Hematopoietic multipotent progenitor cell treated with erythropoietin and hydrocortisone succinate and interleukin-3 and kit ligand, for 17 days (in vitro differentiated cells): ENCODE data around the gene KSR1.
A peak's percentile ranks its signal among the peaks of the same experiment; 100 is the strongest.
"Not testable (repeated sequence)": the region's sequence is repeated elsewhere in the genome, so short reads cannot be mapped to it uniquely, and the experiment has no call there.

Experiments used
- DNase-seq: peaks from one replicate; pipeline ENCODE4 v3.0.0-alpha.2; 2015; ENCODE audit warnings: low spot score

KSR1 gene

GRCh38 chr17:27455914-27456680 lies at the start of gene KSR1:
TSS of gene KSR1 (plus strand) at chr17:27456448. CDS start at chr17:27456644, 196 bp downstream.
- DNase-seq, result peak; percentile 84

GRCh38 chr17:27407916-27408864 lies 48.1 kb upstream of the KSR1 start:
- DNase-seq, result no peak

- DNase-seq, result no peak
These were observed 47.4 kb upstream of the KSR1 start for GRCh38 chr17:27408891-27409290.

- DNase-seq, result not testable (repeated sequence)
These were observed 44.1 kb upstream of the KSR1 start for GRCh38 chr17:27412158-27412557.

- DNase-seq, result no peak
These were observed 42.9 kb upstream of the KSR1 start for GRCh38 chr17:27413315-27413714.

- DNase-seq, result no peak
These were observed 42.5 kb upstream of the KSR1 start for GRCh38 chr17:27413792-27414191.

- DNase-seq, result no peak
These were observed 42.0 kb upstream of the KSR1 start for GRCh38 chr17:27414271-27414670.

GRCh38 chr17:27414694-27415093 lies 41.6 kb upstream of the KSR1 start:
- no peak for DNase-seq

GRCh38 chr17:27415120-27415795 lies 41.0 kb upstream of the KSR1 start:
- no peak for DNase-seq

GRCh38 chr17:27417596-27418365 lies 38.5 kb upstream of the KSR1 start:
- DNase-seq, result no peak

- DNase-seq, result no peak
These were observed 38.0 kb upstream of the KSR1 start for GRCh38 chr17:27418366-27418615.

- DNase-seq, result no peak
These were observed 37.1 kb upstream of the KSR1 start for GRCh38 chr17:27419156-27419555.

GRCh38 chr17:27420211-27420950 lies 35.9 kb upstream of the KSR1 start:
- DNase-seq, result no peak

- DNase-seq, result no peak
These were observed 35.1 kb upstream of the KSR1 start for GRCh38 chr17:27421111-27421510.

GRCh38 chr17:27421626-27422025 lies 34.6 kb upstream of the KSR1 start:
- DNase-seq, result not testable (repeated sequence)

- no peak for DNase-seq
These were observed 33.6 kb upstream of the KSR1 start for GRCh38 chr17:27422601-27423000.

- no peak for DNase-seq
These were observed 32.6 kb upstream of the KSR1 start for GRCh38 chr17:27423651-27424050.

GRCh38 chr17:27424516-27424915 lies 31.7 kb upstream of the KSR1 start:
- DNase-seq, result no peak

GRCh38 chr17:27424941-27425340 lies 31.3 kb upstream of the KSR1 start:
- DNase-seq, result no peak

GRCh38 chr17:27425571-27425970 lies 30.7 kb upstream of the KSR1 start:
- not testable (repeated sequence) for DNase-seq

GRCh38 chr17:27425991-27426390 lies 30.3 kb upstream of the KSR1 start:
- DNase-seq, result no peak
